AG09309 (cell line): Measurements from ENCODE around the gene B3GNT4.
"Not testable (repeated sequence)": the region's sequence is repeated elsewhere in the genome, so short reads cannot be mapped to it uniquely, and the experiment has no call there.

ENCODE experiments used
- DNase-seq: peaks from one replicate; pipeline ENCODE4 v3.0.0-alpha.2; 2010; ENCODE audit warnings: low read depth
- H3K4me3 ChIP-seq: 2 replicates; pipeline ENCODE4 v1.5.1; 2011; ENCODE audit warnings: mild to moderate bottlenecking, low read depth, low read length, moderate library complexity; ENCODE audit not compliant: control insufficient read depth
- CTCF ChIP-seq: IDR thresholded peaks from 2 replicates; pipeline ENCODE4 v1.5.1; 2011; ENCODE audit warnings: mild to moderate bottlenecking, low read depth, low read length, inconsistent platforms; ENCODE audit not compliant: insufficient read depth, control insufficient read depth; ENCODE audit errors: missing control alignments

Gene B3GNT4

GRCh38 chr12:122166422-122167349 is 36.8 kb upstream of the B3GNT4 start:
- no peak for DNase-seq
- no peak overlapping the region for H3K4me3 ChIP-seq
- TF ChIP-seq CTCF = no peak

GRCh38 chr12:122167356-122167925 is 36.1 kb upstream of the B3GNT4 start:
- DNase-seq = no peak
- TF ChIP-seq CTCF = no peak
- H3K4me3 ChIP-seq = no peak overlapping the region

GRCh38 chr12:122168492-122168891 is 35.0 kb upstream of the B3GNT4 start:
- DNase-seq = no peak
- TF ChIP-seq CTCF = no peak
- H3K4me3 ChIP-seq = no peak overlapping the region

- TF ChIP-seq CTCF = no peak
- H3K4me3 ChIP-seq = no peak overlapping the region
- DNase-seq = no peak
Measured at GRCh38 chr12:122171399-122171798, 32.1 kb upstream of the B3GNT4 start.

GRCh38 chr12:122172262-122172939 is 31.1 kb upstream of the B3GNT4 start:
- DNase-seq = no peak
- H3K4me3 ChIP-seq = no peak overlapping the region
- no peak for TF ChIP-seq CTCF

- no peak for DNase-seq
- no peak within 1 kb of the TSS for H3K4me3 ChIP-seq
- no peak for TF ChIP-seq CTCF
Measured at GRCh38 chr12:122174155-122174845, 29.2 kb upstream of the B3GNT4 start, which contains the start of gene IL31. IL31 (minus strand) TSS chr12:122174221; CDS start chr12:122174172, 49 bp downstream.

GRCh38 chr12:122176473-122176872 is 27.0 kb upstream of the B3GNT4 start:
- not testable (repeated sequence) for DNase-seq

More at GRCh38 chr12:122176473-122176872, 27.0 kb upstream of the B3GNT4 start:
- H3K4me3 ChIP-seq = not testable (repeated sequence)
